Measurements from ENCODE around the gene BOD1. TPM values are rescaled to one million over a fixed set of nuclear protein-coding genes. Genes with fewer than 3 reads are reported as not detected.

BOD1 gene
- total RNA-seq, 1 donor from 2014 or later: 76.7 TPM

- DNase-seq (ENCODE audit: low spot score): no peak
- no peaks in the 10 kb centered on the region for H3K9me3 Mint-ChIP-seq (ENCODE audit: unreplicated experiment)
- H3K27me3 Mint-ChIP-seq (ENCODE audit: unreplicated experiment): peaks cover 2% of the 10 kb centered on the region
- no peaks in the 10 kb centered on the region for H3K36me3 Mint-ChIP-seq (ENCODE audit: low read depth, unreplicated experiment)
- H3K4me3 Mint-ChIP-seq (ENCODE audit: unreplicated experiment): no peak overlapping the region
- H3K27ac Mint-ChIP-seq (ENCODE audit: unreplicated experiment): no peak overlapping the region
- TF ChIP-seq, protein P1, sequence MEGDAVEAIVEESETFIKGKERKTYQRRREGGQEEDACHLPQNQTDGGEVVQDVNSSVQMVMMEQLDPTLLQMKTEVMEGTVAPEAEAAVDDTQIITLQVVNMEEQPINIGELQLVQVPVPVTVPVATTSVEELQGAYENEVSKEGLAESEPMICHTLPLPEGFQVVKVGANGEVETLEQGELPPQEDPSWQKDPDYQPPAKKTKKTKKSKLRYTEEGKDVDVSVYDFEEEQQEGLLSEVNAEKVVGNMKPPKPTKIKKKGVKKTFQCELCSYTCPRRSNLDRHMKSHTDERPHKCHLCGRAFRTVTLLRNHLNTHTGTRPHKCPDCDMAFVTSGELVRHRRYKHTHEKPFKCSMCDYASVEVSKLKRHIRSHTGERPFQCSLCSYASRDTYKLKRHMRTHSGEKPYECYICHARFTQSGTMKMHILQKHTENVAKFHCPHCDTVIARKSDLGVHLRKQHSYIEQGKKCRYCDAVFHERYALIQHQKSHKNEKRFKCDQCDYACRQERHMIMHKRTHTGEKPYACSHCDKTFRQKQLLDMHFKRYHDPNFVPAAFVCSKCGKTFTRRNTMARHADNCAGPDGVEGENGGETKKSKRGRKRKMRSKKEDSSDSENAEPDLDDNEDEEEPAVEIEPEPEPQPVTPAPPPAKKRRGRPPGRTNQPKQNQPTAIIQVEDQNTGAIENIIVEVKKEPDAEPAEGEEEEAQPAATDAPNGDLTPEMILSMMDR (IDR thresholded peaks at IDR 0.05; ENCODE audit: unreplicated experiment): no peak
- H3K4me1 Mint-ChIP-seq (ENCODE audit: unreplicated experiment): no peaks in the 10 kb centered on the region
Observed at GRCh38 chr5:173655196-173655797, 38.8 kb upstream of the BOD1 start.

DNA sequence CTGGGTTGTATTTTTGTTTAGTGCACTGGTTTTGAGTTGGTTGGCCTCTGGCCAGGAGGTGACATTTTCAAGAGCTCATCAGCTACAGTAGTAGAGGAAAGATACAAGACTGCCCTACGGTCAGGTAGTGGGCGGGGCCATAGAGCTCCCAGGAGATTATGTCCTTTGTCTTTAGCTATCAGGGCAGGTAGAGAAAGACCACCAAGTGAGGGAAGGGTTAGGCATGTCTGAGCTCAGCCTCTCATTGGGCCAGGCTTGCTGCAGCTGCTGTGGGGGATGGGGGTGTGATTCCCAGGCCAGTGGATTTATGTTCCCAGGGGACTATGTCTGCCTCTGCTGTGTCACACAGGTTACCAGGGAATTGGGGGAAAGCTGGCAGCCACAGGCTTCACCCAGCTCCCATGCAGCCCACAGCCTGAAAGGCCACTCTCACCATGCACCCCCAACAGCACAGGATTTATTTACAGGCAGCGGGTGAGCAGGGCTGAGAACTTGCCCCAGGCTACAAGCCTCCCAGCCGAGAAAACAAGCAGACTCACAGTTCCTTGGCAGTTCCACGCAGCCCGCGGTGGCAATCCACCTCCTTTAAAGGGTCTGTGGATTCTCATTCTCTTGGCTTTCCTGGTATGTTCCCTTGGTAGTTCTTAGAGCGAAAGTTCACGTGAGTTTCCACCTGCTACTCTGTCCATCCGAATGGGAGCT, 37.5 kb upstream of the BOD1 start:
- no peaks in the 10 kb centered on the region for H3K27me3 Mint-ChIP-seq (ENCODE audit: unreplicated experiment)
- no peaks in the 10 kb centered on the region for H3K9me3 Mint-ChIP-seq (ENCODE audit: unreplicated experiment)
- H3K27ac Mint-ChIP-seq (ENCODE audit: unreplicated experiment): no peak overlapping the region
- no peaks in the 10 kb centered on the region for H3K36me3 Mint-ChIP-seq (ENCODE audit: low read depth, unreplicated experiment)
- TF ChIP-seq, protein P1 (IDR thresholded peaks at IDR 0.05; ENCODE audit: unreplicated experiment): no peak
- H3K4me3 Mint-ChIP-seq (ENCODE audit: unreplicated experiment): no peak overlapping the region
- DNase-seq (ENCODE audit: low spot score): no peak
- no peaks in the 10 kb centered on the region for H3K4me1 Mint-ChIP-seq (ENCODE audit: unreplicated experiment)

DNA sequence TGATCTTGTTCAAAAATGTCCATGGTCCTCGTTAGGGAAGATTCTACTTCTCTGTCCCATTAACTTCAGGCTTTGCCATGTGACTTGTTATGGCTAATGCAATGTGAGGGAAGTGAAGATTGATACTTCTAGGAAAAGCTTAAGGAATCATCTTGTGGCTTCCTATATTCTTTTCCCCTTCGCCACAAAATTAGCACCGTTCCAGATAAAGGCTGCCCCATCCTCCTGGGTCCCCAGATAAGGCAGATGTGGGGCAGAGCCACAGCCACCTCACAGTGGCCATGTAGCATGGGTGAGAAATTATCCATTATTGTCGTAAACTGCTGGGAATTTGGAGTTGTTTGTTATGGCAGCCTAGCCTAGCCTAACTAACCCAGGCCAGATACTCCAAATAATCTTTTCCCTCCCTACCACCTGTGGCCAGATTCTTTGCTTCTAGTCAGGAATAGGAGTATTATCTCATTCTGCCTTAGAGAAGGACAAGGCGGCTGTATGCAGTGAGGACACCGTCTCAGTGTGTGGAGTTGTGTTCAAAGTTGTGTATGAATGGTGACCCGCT, 31.9 kb upstream of the BOD1 start:
- H3K27me3 Mint-ChIP-seq (ENCODE audit: unreplicated experiment): no peaks in the 10 kb centered on the region
- no peaks in the 10 kb centered on the region for H3K9me3 Mint-ChIP-seq (ENCODE audit: unreplicated experiment)
- TF ChIP-seq, protein P1 (IDR thresholded peaks at IDR 0.05; ENCODE audit: unreplicated experiment): no peak
- H3K36me3 Mint-ChIP-seq (ENCODE audit: low read depth, unreplicated experiment): no peaks in the 10 kb centered on the region
- no peak for DNase-seq (ENCODE audit: low spot score)
- no peak overlapping the region for H3K27ac Mint-ChIP-seq (ENCODE audit: unreplicated experiment)
- H3K4me1 Mint-ChIP-seq (ENCODE audit: unreplicated experiment): no peaks in the 10 kb centered on the region
- no peak overlapping the region for H3K4me3 Mint-ChIP-seq (ENCODE audit: unreplicated experiment)

- Mint-ChIP-seq H3K27me3 (ENCODE audit: unreplicated experiment) (no peaks in the 10 kb centered on the region), H3K4me1 (ENCODE audit: unreplicated experiment) (no peaks in the 10 kb centered on the region), H3K27ac (ENCODE audit: unreplicated experiment) (no peak overlapping the region), H3K4me3 (ENCODE audit: unreplicated experiment) (no peak overlapping the region), H3K36me3 (ENCODE audit: low read depth, unreplicated experiment) (no peaks in the 10 kb centered on the region), H3K9me3 (ENCODE audit: unreplicated experiment) (no peaks in the 10 kb centered on the region)
- DNase-seq (ENCODE audit: low spot score): no peak
- TF ChIP-seq, protein P1 (IDR thresholded peaks at IDR 0.05; ENCODE audit: unreplicated experiment): no peak
Observed at GRCh38 chr5:173646692-173647091, 30.2 kb upstream of the BOD1 start.
